Measurements from ENCODE around the gene MCM3AP.

Gene MCM3AP

GRCh38 chr21:46285206-46285661, at the start of gene MCM3AP:
Gene MCM3AP (minus strand): TSS chr21:46285611. CDS start chr21:46285286, 325 bp downstream.
- no peak for DNase-seq

DNA sequence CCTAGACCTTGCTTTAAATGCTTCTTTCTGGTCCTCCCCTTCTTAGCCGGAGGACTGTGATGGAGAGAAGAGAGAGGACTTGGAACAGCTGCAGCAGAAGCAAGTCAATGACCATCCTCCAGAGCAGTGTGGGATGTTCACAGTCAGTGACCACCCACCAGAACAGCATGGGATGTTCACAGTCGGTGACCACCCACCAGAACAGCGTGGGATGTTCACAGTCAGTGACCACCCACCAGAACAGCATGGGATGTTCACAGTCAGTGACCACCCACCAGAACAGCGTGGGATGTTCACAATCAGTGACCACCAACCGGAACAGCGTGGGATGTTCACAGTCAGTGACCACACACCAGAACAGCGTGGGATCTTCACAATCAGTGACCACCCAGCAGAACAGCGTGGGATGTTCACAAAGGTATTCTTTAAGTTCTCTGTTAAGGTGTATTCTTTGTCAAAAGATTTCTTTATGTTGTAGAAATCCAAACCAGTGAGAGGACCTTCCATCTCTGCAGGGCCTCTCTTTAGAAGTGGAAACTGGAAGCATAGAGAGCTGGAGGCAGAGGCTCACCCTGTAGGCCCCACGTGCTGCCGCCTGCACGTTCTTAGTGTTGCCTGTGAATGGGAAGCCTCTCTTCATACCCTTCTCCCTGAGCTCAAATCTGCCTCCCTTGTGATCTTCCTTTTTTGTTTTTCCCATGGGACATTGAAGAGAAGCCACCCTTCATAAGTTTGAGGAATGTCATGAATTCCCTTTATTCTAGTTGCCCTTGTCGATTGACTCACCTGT, 49.1 kb upstream of the MCM3AP start:
- DNase-seq = no peak

- DNase-seq = no peak
These were observed 44.4 kb upstream of the MCM3AP start for GRCh38 chr21:46329796-46330195.

- DNase-seq = no peak
These were observed 42.7 kb upstream of the MCM3AP start for GRCh38 chr21:46328151-46328550.

DNA sequence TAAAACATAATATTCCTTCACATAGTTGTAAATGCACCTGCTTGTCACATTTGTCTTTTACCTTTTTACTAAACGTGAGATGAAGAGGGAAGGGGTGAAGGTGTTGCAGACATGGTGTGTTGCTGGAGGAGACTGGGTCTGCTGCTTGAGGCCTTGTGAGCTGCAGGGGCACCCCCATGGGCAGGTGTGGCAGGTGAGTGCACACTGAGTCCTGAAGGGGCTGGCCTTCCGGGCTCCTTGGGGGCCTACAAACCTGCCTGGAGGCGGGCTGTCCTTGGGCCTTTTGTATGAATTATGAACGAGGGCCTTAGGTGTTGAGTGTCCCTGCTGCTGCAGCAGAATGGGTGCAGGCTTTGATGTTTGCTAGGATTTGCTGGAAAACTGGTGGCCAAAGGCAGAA, 42.3 kb upstream of the MCM3AP start:
- DNase-seq = no peak

DNA sequence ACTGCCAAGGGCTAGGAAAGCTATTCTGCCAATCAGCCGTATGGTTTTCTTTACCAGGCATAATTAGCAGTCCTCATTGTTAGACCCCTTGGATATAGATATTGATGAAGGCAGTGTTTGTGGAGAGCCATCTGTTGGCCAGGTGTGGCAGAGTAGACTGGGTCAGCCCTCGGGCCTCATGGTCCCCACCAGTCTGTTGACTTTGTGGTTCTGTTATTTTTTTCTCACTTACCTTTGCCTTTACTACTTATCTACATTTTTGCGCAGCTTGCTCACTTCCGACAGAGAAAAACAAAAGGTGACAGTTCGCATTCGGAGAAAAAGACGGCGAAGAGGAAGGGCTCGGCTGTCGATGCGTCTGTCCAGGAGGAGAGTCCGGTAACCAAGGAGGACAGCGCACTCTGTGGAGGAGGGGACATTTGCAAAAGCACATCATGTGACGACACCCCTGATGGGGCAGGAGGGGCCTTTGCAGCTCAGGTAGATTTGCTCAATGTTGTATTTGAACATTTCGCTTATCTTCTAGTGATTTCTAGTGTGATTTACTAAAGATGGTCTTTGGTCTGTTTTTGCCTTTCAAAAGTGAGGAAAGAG, 40.8 kb upstream of the MCM3AP start:
- no peak for DNase-seq

- peak; percentile 39 for DNase-seq
These were observed 39.9 kb upstream of the MCM3AP start for GRCh38 chr21:46325073-46325912.

DNA sequence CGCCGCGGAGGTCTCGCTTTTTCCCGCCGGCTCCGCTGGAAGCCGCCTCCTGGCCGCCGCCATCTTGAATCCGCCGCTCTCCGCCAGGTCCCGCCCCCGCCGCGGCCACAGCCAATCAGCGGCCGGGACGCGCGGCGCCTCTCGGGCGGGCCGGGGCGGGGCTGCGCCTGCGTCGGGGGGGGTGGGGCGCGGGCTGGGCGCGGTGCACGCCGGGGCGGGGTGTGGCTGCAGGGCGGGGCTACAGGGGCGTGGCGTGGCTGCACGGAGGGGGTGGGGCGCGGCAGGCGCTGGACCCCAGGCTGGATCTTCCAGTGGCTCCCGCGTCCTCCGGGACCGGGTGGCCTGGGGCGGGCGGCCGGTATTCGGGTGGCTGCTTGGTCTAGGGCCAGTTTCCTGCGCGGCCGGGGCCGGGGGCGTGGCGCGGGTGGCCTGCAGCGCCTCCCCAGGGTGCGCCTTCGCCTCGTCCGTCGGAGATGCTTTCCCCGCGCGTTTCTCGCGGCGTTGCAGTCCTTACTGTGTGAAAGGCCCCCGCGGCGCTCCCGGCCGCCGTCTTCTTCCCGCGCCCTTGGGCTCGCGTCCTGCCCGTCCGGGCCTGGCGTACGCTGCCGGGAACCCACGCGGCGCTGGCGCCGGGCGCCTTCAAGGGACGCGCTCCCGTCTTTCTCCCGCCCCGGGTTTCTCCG, 39.1 kb upstream of the MCM3AP start:
- DNase-seq = peak; percentile 87

DNA sequence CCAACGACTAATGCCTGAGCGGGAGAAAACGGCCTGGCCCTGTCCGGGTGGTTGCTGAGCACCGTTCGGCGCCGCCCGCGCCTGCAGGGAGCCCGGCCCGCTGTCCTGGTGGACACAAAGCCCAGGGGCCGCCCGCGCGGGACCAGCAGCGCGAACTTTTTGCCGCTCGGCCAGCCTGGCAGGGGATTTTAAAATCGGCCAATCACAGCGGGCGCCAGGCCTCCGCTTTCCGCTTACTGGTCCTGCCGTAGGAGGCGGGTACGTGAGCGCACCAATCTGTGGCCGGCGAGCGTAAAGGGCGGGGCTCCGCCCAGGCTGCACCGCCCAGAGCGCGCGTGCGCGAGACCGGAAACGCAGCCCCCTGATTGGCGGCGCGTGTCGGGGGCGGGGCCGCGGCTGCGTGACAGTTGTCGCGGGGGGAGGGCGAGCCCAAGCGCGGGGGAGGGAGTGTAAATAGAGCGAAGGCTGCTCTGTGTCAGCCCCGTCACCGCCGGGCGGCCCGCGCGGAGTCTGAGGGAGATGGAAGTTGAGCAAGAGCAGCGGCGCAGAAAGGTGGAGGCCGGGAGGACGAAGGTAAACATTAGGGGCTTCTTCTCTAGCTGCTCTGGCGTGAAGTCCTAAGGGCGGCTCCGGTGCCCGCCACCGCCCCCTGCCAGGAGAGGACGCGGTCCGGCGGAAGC, 38.4 kb upstream of the MCM3AP start, which contains the start of the genes C21orf58 and PCNT:
Gene C21orf58 (minus strand): TSS at position 161 of the 680 bp plus-strand sequence. CDS start 1,132 bp downstream, outside the sequence.
Gene PCNT (plus strand): TSS at position 447 of the 680 bp plus-strand sequence. CDS start 73 bp downstream, at position 520.
- peak; percentile 97 for DNase-seq

GRCh38 chr21:46323227-46323709, 37.9 kb upstream of the MCM3AP start:
- no peak for DNase-seq

GRCh38 chr21:46322351-46323226, 37.2 kb upstream of the MCM3AP start:
- no peak for DNase-seq

DNA sequence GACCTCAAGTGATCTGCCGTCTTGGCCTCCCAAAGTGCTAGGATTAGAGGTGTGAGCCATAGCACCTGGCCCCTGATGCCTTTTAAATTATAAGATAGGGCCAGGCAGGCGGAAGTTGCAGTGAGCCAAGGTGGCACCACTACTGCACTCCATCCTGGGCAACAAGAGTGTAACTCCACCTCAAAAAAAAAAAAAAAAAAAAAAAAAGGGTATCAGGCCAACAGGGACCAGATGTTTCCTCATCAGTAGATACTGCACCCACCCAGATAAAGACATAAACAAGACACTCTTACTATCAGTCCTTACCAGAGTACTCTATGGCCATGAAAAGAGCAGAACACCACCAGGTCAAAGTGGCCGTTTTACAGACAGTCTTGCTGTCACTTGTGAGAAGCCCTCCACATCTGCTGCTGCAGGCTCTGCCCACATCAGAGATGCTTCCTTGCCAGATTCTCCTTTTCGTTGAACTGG, 35.0 kb upstream of the MCM3AP start:
- no peak for DNase-seq

- no peak for DNase-seq
These were observed 33.8 kb upstream of the MCM3AP start for GRCh38 chr21:46319186-46319585.

DNA sequence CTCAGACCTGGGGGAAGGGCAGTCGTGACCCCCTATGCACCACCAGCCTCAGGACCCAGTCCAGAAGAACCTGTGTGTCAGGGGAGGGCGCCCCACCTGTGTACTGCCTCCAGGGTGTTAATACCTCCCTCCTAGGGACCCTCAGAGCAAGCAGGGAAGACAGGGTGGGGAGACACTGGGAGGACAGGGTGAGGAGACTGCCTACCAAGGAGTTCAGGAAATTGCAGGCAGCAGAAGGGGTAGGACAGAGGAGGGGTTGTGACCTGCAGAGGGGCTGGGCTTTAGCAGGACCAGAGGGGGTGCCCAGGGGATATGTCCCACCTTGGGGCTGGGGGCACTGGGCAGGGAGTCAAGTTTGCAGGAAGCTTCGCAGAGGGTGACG, 33.0 kb upstream of the MCM3AP start:
- DNase-seq = no peak

GRCh38 chr21:46317710-46318463, 32.5 kb upstream of the MCM3AP start:
- no peak for DNase-seq

DNA sequence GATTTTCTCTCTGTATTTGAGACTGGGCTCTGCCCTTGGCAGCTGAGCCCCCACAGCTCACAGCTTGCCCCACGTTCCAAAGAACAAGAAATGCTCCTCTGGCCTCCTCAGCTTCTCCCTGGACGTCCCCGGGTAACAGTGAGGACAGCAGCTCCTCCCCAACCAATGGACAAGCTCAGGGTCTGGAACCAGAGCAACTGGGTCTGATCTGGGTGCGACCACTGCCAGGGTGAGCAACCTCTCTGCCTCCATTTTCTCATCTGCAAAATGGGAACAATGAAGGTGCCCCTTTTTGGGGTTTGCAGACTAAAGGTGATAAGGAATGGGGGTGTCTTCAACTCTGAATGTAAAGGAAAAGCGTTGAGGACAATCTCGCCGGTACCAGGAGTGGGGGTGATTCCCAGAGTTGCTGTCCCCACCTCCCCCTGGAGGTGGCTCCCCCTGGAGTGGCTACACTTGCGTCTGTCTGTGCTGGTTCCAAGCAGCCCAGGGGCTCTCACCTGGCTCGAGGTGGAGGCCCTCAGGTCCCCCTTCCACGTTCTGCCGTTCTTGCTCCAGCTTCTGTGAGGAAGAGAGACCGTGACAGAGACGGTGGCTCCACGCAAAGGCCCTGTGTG, 31.4 kb upstream of the MCM3AP start:
- DNase-seq = no peak

DNA sequence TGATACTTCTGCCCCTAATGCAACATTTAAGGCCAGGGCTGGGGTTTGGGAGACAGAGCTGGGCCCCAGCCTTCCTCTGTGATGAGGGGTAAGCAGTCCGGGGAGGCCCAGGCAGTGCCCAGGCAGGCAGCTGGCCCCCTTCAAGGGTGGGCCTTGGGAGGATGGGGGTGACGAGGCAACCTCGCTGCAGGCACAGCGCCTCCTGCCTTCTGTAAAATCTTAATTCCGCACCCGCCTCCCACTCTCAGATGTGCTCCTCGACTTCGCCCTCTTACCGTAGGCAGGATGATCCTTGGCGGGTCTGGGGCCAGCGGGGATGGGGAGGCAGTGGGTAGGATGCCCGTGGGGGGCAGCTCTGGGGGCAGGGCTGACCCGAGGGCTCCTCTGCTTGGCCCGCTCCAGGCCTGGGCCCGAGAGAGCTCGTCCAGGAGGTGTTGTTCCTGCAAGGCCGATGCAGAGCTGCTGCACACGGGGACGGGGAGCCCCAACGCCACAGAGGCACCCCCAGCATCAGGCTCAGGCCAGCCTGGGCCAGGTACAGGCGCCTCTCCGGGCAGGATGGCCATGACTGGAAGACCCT, 29.1 kb upstream of the MCM3AP start:
- DNase-seq = no peak

GRCh38 chr21:46312949-46313348, 27.5 kb upstream of the MCM3AP start:
- DNase-seq = no peak

- no peak for DNase-seq
These were observed 26.2 kb upstream of the MCM3AP start for GRCh38 chr21:46311568-46311967.
